DND-41 (cell line): ENCODE results near the gene RBPJ.

ENCODE experiments used
- ATAC-seq: fragments of 200-7000 bp; cut with Tn5 transposase; 3 replicates; pipeline ENCODE4 v1.9.1; 2021; ENCODE audit warnings: low read depth; ENCODE audit not compliant: insufficient read depth
- DNase-seq: peaks from one replicate; pipeline ENCODE4 v3.0.0-alpha.2; 2020
- H2AFZ ChIP-seq: 2 replicates; pipeline ENCODE4 v1.6.0; 2012; ENCODE audit warnings: low read depth, low read length
- H3K27ac ChIP-seq: 2 replicates; pipeline ENCODE4 v1.5.1; 2012; ENCODE audit warnings: low read length, inconsistent platforms
- H3K27me3 ChIP-seq: fragments of 200-600 bp; sonication (generic); 2 replicates; pipeline ENCODE4 v1.6.0; 2012; ENCODE audit warnings: low read length, mild to moderate bottlenecking, inconsistent platforms; ENCODE audit not compliant: insufficient read depth, poor library complexity
- H3K36me3 ChIP-seq: 2 replicates; pipeline ENCODE4 v1.5.1; 2012; ENCODE audit warnings: low read length, inconsistent platforms; ENCODE audit not compliant: insufficient read depth
- H3K4me1 ChIP-seq: 2 replicates; pipeline ENCODE4 v1.5.1; 2012; ENCODE audit warnings: mild to moderate bottlenecking, low read length; ENCODE audit not compliant: insufficient read depth
- H3K4me2 ChIP-seq: 2 replicates; pipeline ENCODE4 v1.6.0; 2012; ENCODE audit warnings: mild to moderate bottlenecking, moderate library complexity, low read length, inconsistent platforms; ENCODE audit not compliant: insufficient read depth
- H3K4me3 ChIP-seq, 2 experiments: fragments of 200-600 bp in 1 of 2; shearing (Covaris generic) in 1 of 2; 2 replicates each; pipeline ENCODE4 v1.5.1; 2012 to 2016; ENCODE audit warnings: inconsistent platforms in 2 of 2, low read length in 2 of 2, mild to moderate bottlenecking in 2 of 2, low read depth in 1 of 2, moderate library complexity in 1 of 2
- H3K79me2 ChIP-seq: 2 replicates; pipeline ENCODE4 v1.6.0; 2012; ENCODE audit warnings: low read length, inconsistent platforms; ENCODE audit not compliant: insufficient read depth
- H3K9ac ChIP-seq: 2 replicates; pipeline ENCODE4 v1.6.0; 2012; ENCODE audit warnings: low read depth, mild to moderate bottlenecking, inconsistent platforms, low read length, moderate library complexity
- H3K9me3 ChIP-seq: 2 replicates; pipeline ENCODE4 v1.5.1; 2012; ENCODE audit warnings: low read length, moderate library complexity, mild to moderate bottlenecking, inconsistent platforms; ENCODE audit not compliant: insufficient read depth, severe bottlenecking
- H4K20me1 ChIP-seq: 2 replicates; pipeline ENCODE4 v1.6.0; 2012; ENCODE audit warnings: low read length; ENCODE audit not compliant: insufficient read depth
- EZH2 ChIP-seq: IDR thresholded peaks from 3 replicates; pipeline ENCODE4 v1.6.1; 2012; ENCODE audit warnings: borderline replicate concordance, low read depth, mild to moderate bottlenecking, moderate library complexity, low read length, inconsistent platforms; ENCODE audit not compliant: severe bottlenecking
- TF ChIP-seq, protein P1 (sequence below): IDR thresholded peaks from 2 replicates; pipeline ENCODE4 v1.5.1; 2012; ENCODE audit warnings: borderline replicate concordance, low read length, moderate library complexity, mild to moderate bottlenecking; ENCODE audit not compliant: poor library complexity, severe bottlenecking; ENCODE audit errors: extremely low read depth

RBPJ gene

DNA sequence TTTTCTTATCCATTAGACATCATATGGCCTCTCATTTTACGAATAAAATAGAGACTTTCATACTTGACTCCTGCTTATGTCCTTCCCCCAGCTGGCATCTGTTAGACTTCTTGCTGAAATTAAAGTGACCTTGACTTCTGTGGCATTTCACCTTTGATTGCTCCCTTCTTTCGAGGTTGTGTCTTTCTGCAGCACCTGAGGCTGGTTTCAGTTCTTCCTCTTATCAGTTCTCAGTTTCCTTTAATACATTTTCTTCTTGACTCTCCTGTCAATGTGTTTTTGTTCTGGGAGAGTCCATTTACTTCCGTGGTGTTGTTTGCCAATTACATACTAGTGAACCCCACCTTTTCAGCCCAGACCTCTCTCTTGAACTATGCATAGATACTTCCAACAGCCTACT, 81.6 kb downstream of the RBPJ start:
- ATAC-seq, result no peak
- no peak for TF ChIP-seq EZH2
- TF ChIP-seq, protein P1, sequence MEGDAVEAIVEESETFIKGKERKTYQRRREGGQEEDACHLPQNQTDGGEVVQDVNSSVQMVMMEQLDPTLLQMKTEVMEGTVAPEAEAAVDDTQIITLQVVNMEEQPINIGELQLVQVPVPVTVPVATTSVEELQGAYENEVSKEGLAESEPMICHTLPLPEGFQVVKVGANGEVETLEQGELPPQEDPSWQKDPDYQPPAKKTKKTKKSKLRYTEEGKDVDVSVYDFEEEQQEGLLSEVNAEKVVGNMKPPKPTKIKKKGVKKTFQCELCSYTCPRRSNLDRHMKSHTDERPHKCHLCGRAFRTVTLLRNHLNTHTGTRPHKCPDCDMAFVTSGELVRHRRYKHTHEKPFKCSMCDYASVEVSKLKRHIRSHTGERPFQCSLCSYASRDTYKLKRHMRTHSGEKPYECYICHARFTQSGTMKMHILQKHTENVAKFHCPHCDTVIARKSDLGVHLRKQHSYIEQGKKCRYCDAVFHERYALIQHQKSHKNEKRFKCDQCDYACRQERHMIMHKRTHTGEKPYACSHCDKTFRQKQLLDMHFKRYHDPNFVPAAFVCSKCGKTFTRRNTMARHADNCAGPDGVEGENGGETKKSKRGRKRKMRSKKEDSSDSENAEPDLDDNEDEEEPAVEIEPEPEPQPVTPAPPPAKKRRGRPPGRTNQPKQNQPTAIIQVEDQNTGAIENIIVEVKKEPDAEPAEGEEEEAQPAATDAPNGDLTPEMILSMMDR, result no peak
- H3K36me3 ChIP-seq, result peaks cover 27% of the 10 kb centered on the region
- H3K9me3 ChIP-seq, result peaks cover 17% of the 10 kb centered on the region
- H3K4me3 ChIP-seq, result no peak overlapping the region
- H3K4me1 ChIP-seq, result no peaks in the 10 kb centered on the region
- H3K4me2 ChIP-seq, result no peak overlapping the region
- no peak overlapping the region for H2AFZ ChIP-seq
- no peaks in the 10 kb centered on the region for H4K20me1 ChIP-seq
- no peak overlapping the region for H3K9ac ChIP-seq
- no peaks in the 10 kb centered on the region for H3K79me2 ChIP-seq
- H3K27ac ChIP-seq, result no peak overlapping the region
- DNase-seq, result no peak
- H3K27me3 ChIP-seq, result no peaks in the 10 kb centered on the region

- no peak overlapping the region for H3K4me3 ChIP-seq
- H4K20me1 ChIP-seq, result no peaks in the 10 kb centered on the region
- ATAC-seq, result no peak
- H3K9ac ChIP-seq, result no peak overlapping the region
- H3K27ac ChIP-seq, result no peak overlapping the region
- H3K36me3 ChIP-seq, result peaks cover 30% of the 10 kb centered on the region
- TF ChIP-seq, protein P1, result no peak
- TF ChIP-seq EZH2, result no peak
- no peak for DNase-seq
- no peaks in the 10 kb centered on the region for H3K27me3 ChIP-seq
- no peak overlapping the region for H2AFZ ChIP-seq
- H3K4me1 ChIP-seq, result no peaks in the 10 kb centered on the region
- no peak overlapping the region for H3K4me2 ChIP-seq
- peaks cover 17% of the 10 kb centered on the region for H3K9me3 ChIP-seq
- no peaks in the 10 kb centered on the region for H3K79me2 ChIP-seq
These were observed 84.0 kb downstream of the RBPJ start for GRCh38 chr4:26404743-26405206.

DNA sequence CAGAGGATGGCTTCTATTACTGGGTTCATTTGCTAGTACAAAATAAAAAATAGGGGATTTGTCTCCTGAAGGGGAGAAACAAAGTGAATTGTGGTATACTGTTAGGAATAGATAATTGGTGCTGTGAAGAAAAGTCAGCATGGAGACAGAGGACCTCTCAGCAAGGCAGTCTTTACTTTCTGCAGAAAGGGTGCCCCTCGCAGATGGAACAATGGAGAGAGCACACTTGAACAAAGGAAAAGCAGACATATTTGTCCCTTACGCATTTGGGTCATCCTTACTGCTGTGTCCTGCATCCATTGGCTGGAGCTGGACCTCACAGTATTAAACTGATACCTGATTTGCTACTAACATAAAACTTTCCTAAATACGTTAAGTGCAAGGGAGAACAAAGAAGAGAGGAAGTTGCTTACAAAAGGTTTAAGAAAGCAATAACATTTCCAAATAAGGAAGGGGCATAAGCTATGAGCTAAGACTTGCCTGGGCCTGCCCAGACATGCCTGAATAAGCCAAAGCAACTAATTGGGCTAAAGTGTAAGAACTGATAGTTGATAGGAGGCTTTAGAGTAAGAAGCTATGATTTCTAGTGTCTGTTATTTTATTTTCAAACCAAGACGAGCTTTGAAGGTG, 85.6 kb downstream of the RBPJ start:
- Histone ChIP-seq H2AFZ (no peak overlapping the region), H3K4me3 (no peak overlapping the region), H3K36me3 (peaks cover 30% of the 10 kb centered on the region), H3K4me2 (no peak overlapping the region), H4K20me1 (peaks cover 3% of the 10 kb centered on the region; the same call in 1 of the 2 replicates), H3K27ac (no peak overlapping the region), H3K9ac (no peak overlapping the region), H3K27me3 (no peaks in the 10 kb centered on the region), H3K79me2 (no peaks in the 10 kb centered on the region), H3K4me1 (no peaks in the 10 kb centered on the region), H3K9me3 (peaks cover 17% of the 10 kb centered on the region)
- DNase-seq (peak; percentile 10), ATAC-seq (no peak)
- no peak for TF ChIP-seq EZH2
- TF ChIP-seq, protein P1, result no peak

- peaks cover 30% of the 10 kb centered on the region for H3K36me3 ChIP-seq
- H3K79me2 ChIP-seq, result no peaks in the 10 kb centered on the region
- H3K27ac ChIP-seq, result no peak overlapping the region
- no peak overlapping the region for H3K4me2 ChIP-seq
- H4K20me1 ChIP-seq, result peaks cover 3% of the 10 kb centered on the region; the same call in 1 of the 2 replicates
- no peaks in the 10 kb centered on the region for H3K27me3 ChIP-seq
- H3K4me1 ChIP-seq, result no peaks in the 10 kb centered on the region
- no peak for ATAC-seq
- H3K4me3 ChIP-seq, result no peak overlapping the region
- TF ChIP-seq EZH2, result no peak
- TF ChIP-seq, protein P1, result no peak
- no peak overlapping the region for H3K9ac ChIP-seq
- DNase-seq, result no peak
- peaks cover 17% of the 10 kb centered on the region for H3K9me3 ChIP-seq
- H2AFZ ChIP-seq, result no peak overlapping the region
These were observed 86.7 kb downstream of the RBPJ start for GRCh38 chr4:26407476-26407875.
